A549 (cell line): ENCODE results near the gene SLC15A5. TPM values are rescaled to one million over a fixed set of nuclear protein-coding genes. Genes with fewer than 3 reads are reported as not detected.

ENCODE experiments used
- ATAC-seq, 2 experiments: fragments of 200-7000 bp in 1 of 2; fragments of >200 bp in 1 of 2; cut with Nextera tagmentation in 1 of 2; cut with Tn5 transposase in 1 of 2; 3 replicates each; pipeline versions ENCODE4 v1.8.0 to v1.9.1; 2018 to 2020; ENCODE audit warnings: mild to moderate bottlenecking in 1 of 2, moderate library complexity in 1 of 2
- CTCF ChIA-PET: fragments of 300-600 bp; sonication (Branson Sonifier 250); formaldehyde crosslinking; extraction: SDS; loops from one replicate; lab custom pipeline; 2021; ENCODE audit warnings: antibody characterized with exemption, inconsistent platforms; lab: Yijun Ruan, JAX
- POLR2A ChIA-PET: fragments of 350-600 bp; formaldehyde crosslinking; extraction: SDS; loops from one replicate; lab custom pipeline; 2021; ENCODE audit warnings: antibody characterized with exemption, inconsistent platforms; lab: Yijun Ruan, JAX
- DNase-seq, 2 experiments: peaks; one replicate each; pipeline versions ENCODE4 v3.0.0 to v3.0.0-alpha.2; 2011 to 2016; ENCODE audit warnings: low read depth in 1 of 2, low spot score in 1 of 2
- FAIRE-seq: peaks from 2 replicates; lab custom pipeline; 2011; peaks lifted over from hg19 to GRCh38; lab: Jason Lieb, UNC
- H3K27ac ChIP-seq, 2 experiments: fragments of >200 bp; sonication (Bioruptor Twin); formaldehyde crosslinking; 3 replicates each; pipeline ENCODE4 v1.5.1; 2016 to 2017
- H3K4me1 ChIP-seq: fragments of >200 bp; sonication (Bioruptor Twin); formaldehyde crosslinking; 3 replicates; pipeline ENCODE4 v1.6.1; 2016
- H3K4me2 ChIP-seq: fragments of >200 bp; sonication (Bioruptor Twin); formaldehyde crosslinking; 3 replicates; pipeline ENCODE4 v1.6.1; 2016
- H3K4me3 ChIP-seq: fragments of >200 bp; sonication (Bioruptor Twin); formaldehyde crosslinking; 3 replicates; pipeline ENCODE4 v1.5.1; 2016
- H3K9me3 ChIP-seq: fragments of >200 bp; sonication (Bioruptor Twin); formaldehyde crosslinking; 3 replicates; pipeline ENCODE4 v1.6.1; 2016
- BCL3 ChIP-seq: fragments of >200 bp; sonication (Bioruptor Twin); formaldehyde crosslinking; IDR thresholded peaks from 3 replicates; pipeline ENCODE4 v1.6.1; 2016
- CBX2 ChIP-seq: fragments of 200-600 bp; sonication (generic); IDR thresholded peaks from 2 replicates; pipeline ENCODE4 v1.6.1; 2016; ENCODE audit warnings: low read depth, mild to moderate bottlenecking, borderline replicate concordance
- CEBPB ChIP-seq, 2 experiments: fragments of >200 bp in 1 of 2; sonication (Bioruptor Twin) in 1 of 2; formaldehyde crosslinking in 1 of 2; IDR thresholded peaks; 2 replicates each; pipeline ENCODE4 v1.6.1; 2012 to 2016
- EP300 ChIP-seq, 2 experiments: fragments of >200 bp; sonication (Bioruptor Twin); formaldehyde crosslinking; IDR thresholded peaks; 2 replicates in 1 of 2; 3 replicates in 1 of 2; pipeline ENCODE4 v1.6.1; 2016 to 2017
- ESRRA ChIP-seq: fragments of 150-350 bp; IDR thresholded peaks from 2 replicates; pipeline ENCODE4 v1.6.1; 2014; ENCODE audit warnings: mild to moderate bottlenecking, low read length, borderline replicate concordance
- FOSB ChIP-seq: fragments of 250-450 bp; sonication (Bioruptor Pico); IDR thresholded peaks from 2 replicates; pipeline ENCODE4 v1.5.0; 2020; ENCODE audit warnings: mild to moderate bottlenecking, moderate library complexity
- HEYL ChIP-seq: fragments of 250-450 bp; sonication (Bioruptor Pico); IDR thresholded peaks from 2 replicates; pipeline ENCODE4 v1.8.0; 2021; ENCODE audit warnings: mild to moderate bottlenecking, moderate library complexity
- KDM1A ChIP-seq: fragments of 200-600 bp; sonication (generic); IDR thresholded peaks from 2 replicates; pipeline ENCODE4 v1.6.1; 2016; ENCODE audit warnings: low read depth, mild to moderate bottlenecking
- MAZ ChIP-seq: fragments of 150-350 bp; IDR thresholded peaks from 2 replicates; pipeline ENCODE4 v1.6.1; 2014; ENCODE audit warnings: antibody characterized with exemption, low read depth, low read length, borderline replicate concordance
- NPAS2 ChIP-seq: fragments of 250-450 bp; sonication (Bioruptor Pico); IDR thresholded peaks from 2 replicates; pipeline ENCODE4 v1.8.0; 2022; ENCODE audit warnings: mild to moderate bottlenecking, moderate library complexity, borderline replicate concordance
- NR3C1 ChIP-seq: fragments of >200 bp; sonication (Bioruptor Twin); formaldehyde crosslinking; IDR thresholded peaks from 3 replicates; pipeline ENCODE4 v1.6.1; 2017
- PHF8 ChIP-seq: fragments of 200-600 bp; sonication (generic); IDR thresholded peaks from 2 replicates; pipeline ENCODE4 v1.6.1; 2016; ENCODE audit warnings: low read depth, mild to moderate bottlenecking, antibody characterized with exemption, moderate library complexity, borderline replicate concordance
- RARB ChIP-seq: fragments of 250-450 bp; sonication (Bioruptor Pico); IDR thresholded peaks from 2 replicates; pipeline ENCODE4 v1.8.0; 2021; ENCODE audit warnings: mild to moderate bottlenecking, moderate library complexity
- RCOR1 ChIP-seq: fragments of 150-350 bp; IDR thresholded peaks from 2 replicates; pipeline ENCODE4 v1.6.1; 2014; ENCODE audit warnings: antibody characterized with exemption, low read length, low read depth
- RFX5 ChIP-seq: fragments of 450-650 bp; IDR thresholded peaks from 2 replicates; pipeline ENCODE4 v1.7.1; 2014; ENCODE audit warnings: antibody characterized with exemption, mild to moderate bottlenecking, moderate library complexity
- SMC3 ChIP-seq: fragments of >200 bp; sonication (Bioruptor Twin); formaldehyde crosslinking; IDR thresholded peaks from 3 replicates; pipeline ENCODE4 v1.6.1; 2018; ENCODE audit warnings: inconsistent platforms
- SREBF2 ChIP-seq: fragments of 450-650 bp; IDR thresholded peaks from 2 replicates; pipeline ENCODE4 v1.6.1; 2014; ENCODE audit warnings: mild to moderate bottlenecking, moderate library complexity
- TFCP2L1 ChIP-seq: fragments of 250-450 bp; sonication (Bioruptor Pico); IDR thresholded peaks from 2 replicates; pipeline ENCODE4 v1.5.0; 2021; ENCODE audit warnings: mild to moderate bottlenecking
- WGBS: methylation state at CpG from one replicate; pipeline ENCODE4 v1.1.6; 2017; ENCODE audit errors: missing lambda C conversion rate; 5-methylcytosine and 5-hydroxymethylcytosine counted together
- polyA plus RNA-seq, 4 experiments: library from polyadenylated mRNA; depleted of rRNA in 3 of 4; stranded (reverse); fragments of >200 nt; fragmentation: RNase III in 1 of 4; extraction: RNeasy Plus Mini Kit Qiagen cat#74134 plus additional on column Dnase treatment in 1 of 4; gene quantifications; 2 replicates in 3 of 4; 3 replicates in 1 of 4; pipeline ENCODE4 v1.2.3, GENCODE V29; 2011 to 2017
- TF ChIP-seq, protein P1 (sequence below): fragments of 150-350 bp; IDR thresholded peaks from 2 replicates; pipeline ENCODE4 v1.6.1; 2014; ENCODE audit warnings: low read depth, mild to moderate bottlenecking, low read length

SLC15A5 gene
- polyA plus RNA-seq, 2 of the 4 experiments (the other 2 are of a cell fraction): not detected

DNA sequence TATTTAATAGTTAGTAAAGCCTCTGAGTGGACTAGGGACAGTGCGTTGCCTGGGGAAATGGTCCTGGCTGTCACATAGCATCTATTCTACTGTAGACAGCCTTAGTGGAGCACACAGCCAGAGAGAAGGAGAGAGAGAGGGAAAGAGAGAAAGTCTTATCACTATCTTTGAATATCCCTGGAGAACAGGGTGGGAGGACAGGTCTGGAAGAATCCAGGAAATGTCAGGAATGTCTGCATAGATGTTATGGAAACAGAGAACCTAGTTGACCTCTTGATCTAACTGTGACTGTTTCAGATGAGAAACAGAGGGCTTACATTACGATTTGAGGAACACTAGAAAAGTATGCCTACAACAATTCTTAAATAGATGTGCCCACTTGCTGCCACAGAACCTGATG is 92.8 kb downstream of the SLC15A5 start:
- WGBS: 1% methylated on average over 2 of the region's 2 CpGs
- ATAC-seq: no peak
- no peak for FAIRE-seq
- Histone ChIP-seq H3K27ac (no peak overlapping the region), H3K4me1 (no peaks in the 10 kb centered on the region), H3K4me3 (no peak overlapping the region)
- ChIA-PET POLR2A (no interaction called here), CTCF (no interaction called here)
- DNase-seq: no peak
- TF ChIP-seq RARB (CRISPR knock-in tag) (no peak), MAZ (no peak)
- TF ChIP-seq, all 56 proteins: peak for 0
- H3K9me3 ChIP-seq: peaks cover 2% of the 10 kb centered on the region; the same call in 1 of the 3 replicates
- no peak overlapping the region for H3K4me2 ChIP-seq

DNA sequence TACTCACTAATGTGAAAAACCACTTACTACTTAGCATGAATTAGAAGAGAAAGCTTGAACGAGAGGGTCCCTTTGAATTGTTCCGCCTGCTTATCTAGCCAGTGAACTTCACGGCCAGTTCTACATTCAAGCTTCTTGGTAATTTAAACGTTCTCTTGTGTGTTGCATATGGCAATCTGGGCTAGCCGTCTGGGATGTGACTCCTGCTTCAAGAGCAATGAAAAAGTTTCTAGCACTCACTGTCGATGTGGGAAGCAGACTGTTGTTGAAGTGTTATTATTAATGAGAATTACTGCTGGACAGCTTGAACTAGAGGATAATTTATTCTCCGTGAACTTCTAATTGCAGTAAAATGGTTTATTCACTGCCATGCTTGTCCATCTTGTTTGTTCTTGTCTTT is 93.9 kb downstream of the SLC15A5 start:
- H3K9me3 ChIP-seq: peaks cover 2% of the 10 kb centered on the region; the same call in 1 of the 3 replicates
- ChIA-PET POLR2A (no interaction called here), CTCF (no interaction called here)
- no peak for DNase-seq
- no peak for FAIRE-seq
- no peak for ATAC-seq
- TF ChIP-seq, protein P1, sequence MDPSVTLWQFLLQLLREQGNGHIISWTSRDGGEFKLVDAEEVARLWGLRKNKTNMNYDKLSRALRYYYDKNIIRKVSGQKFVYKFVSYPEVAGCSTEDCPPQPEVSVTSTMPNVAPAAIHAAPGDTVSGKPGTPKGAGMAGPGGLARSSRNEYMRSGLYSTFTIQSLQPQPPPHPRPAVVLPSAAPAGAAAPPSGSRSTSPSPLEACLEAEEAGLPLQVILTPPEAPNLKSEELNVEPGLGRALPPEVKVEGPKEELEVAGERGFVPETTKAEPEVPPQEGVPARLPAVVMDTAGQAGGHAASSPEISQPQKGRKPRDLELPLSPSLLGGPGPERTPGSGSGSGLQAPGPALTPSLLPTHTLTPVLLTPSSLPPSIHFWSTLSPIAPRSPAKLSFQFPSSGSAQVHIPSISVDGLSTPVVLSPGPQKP: no peak
- TF ChIP-seq PHF8 (no peak), KDM1A (no peak), ESRRA (no peak), RFX5 (no peak), FOSB (CRISPR knock-in tag) (no peak)
- no peak overlapping the region for H3K27ac ChIP-seq
- 38% methylated on average over 7 of the region's 7 CpGs for WGBS
- no peaks in the 10 kb centered on the region for H3K4me1 ChIP-seq
- H3K4me3 ChIP-seq: no peak overlapping the region
- no peak overlapping the region for H3K4me2 ChIP-seq

DNA sequence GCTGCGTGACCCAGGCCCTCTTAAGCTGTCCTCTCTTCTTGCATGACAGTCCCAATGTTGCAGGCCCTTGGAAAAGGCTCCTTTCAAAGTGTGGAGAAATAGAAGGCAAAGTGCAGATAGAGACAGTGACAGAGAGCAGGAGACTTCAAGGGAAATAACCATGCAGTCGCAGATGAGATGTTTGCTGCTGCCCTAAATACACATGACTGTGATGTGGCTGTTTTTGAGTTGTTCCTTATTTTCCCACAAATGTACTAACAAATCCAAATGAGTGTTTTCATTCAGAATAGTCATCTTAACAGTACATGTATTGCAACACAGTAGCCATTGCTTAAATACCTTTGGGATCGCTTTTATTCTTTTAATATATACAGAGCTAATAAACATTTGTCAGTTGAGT is 101.6 kb downstream of the SLC15A5 start:
- H3K9me3 ChIP-seq: peaks cover 2% of the 10 kb centered on the region; the same call in 1 of the 3 replicates
- no peak overlapping the region for H3K27ac ChIP-seq
- ATAC-seq (no peak), DNase-seq (no peak), FAIRE-seq (no peak)
- 43% methylated on average over 3 of the region's 3 CpGs for WGBS
- H3K4me2 ChIP-seq: no peak overlapping the region
- POLR2A ChIA-PET: no interaction called here
- H3K4me3 ChIP-seq: no peak overlapping the region
- CTCF ChIA-PET: no interaction called here
- TF ChIP-seq RCOR1 (no peak), ESRRA (no peak), RFX5 (no peak), SREBF2 (no peak), BCL3 (no peak), CBX2 (no peak), MAZ (no peak), HEYL (CRISPR knock-in tag) (no peak), TFCP2L1 (CRISPR knock-in tag) (no peak), NPAS2 (no peak), RARB (CRISPR knock-in tag) (no peak), NR3C1 (no peak), EP300 (IDR thresholded peaks at IDR 0.05) (no peak), SMC3 (no peak), CEBPB (IDR thresholded peaks at IDR 0.05) (no peak)
- TF ChIP-seq, protein P1: no peak
- H3K4me1 ChIP-seq: no peaks in the 10 kb centered on the region
